CD1c-positive myeloid dendritic cell (primary cell): ENCODE measurements around the gene TPST1.
"Not testable (repeated sequence)": the region's sequence is repeated elsewhere in the genome, so short reads cannot be mapped to it uniquely, and the experiment has no call there.

Source experiments
- DNase-seq: peaks from one replicate; pipeline ENCODE4 v3.0.0-alpha.2; 2016; ENCODE audit errors: extremely low spot score

The TPST1 gene

GRCh38 chr7:66379542-66380160 is 174.5 kb downstream of the TPST1 start:
- DNase-seq: no peak

- DNase-seq: no peak
Measured at GRCh38 chr7:66380272-66380888, 175.2 kb downstream of the TPST1 start.

- peak; percentile 1 for DNase-seq
Measured at GRCh38 chr7:66382182-66382923, 177.2 kb downstream of the TPST1 start.

- not testable (repeated sequence) for DNase-seq
Measured at GRCh38 chr7:66385191-66385905, 180.2 kb downstream of the TPST1 start.

GRCh38 chr7:66395128-66395571 is 190.0 kb downstream of the TPST1 start:
- not testable (repeated sequence) for DNase-seq

- not testable (repeated sequence) for DNase-seq
Measured at GRCh38 chr7:66396052-66396451, 190.9 kb downstream of the TPST1 start.

GRCh38 chr7:66398841-66399240 is 193.7 kb downstream of the TPST1 start:
- DNase-seq: not testable (repeated sequence)

- no peak for DNase-seq
Measured at GRCh38 chr7:66399566-66399965, 194.4 kb downstream of the TPST1 start.

- DNase-seq: no peak
Measured at GRCh38 chr7:66400400-66400799, 195.3 kb downstream of the TPST1 start.

GRCh38 chr7:66401126-66401525 is 196.0 kb downstream of the TPST1 start:
- not testable (repeated sequence) for DNase-seq

- not testable (repeated sequence) for DNase-seq
Measured at GRCh38 chr7:66401932-66402331, 196.8 kb downstream of the TPST1 start.

GRCh38 chr7:66403564-66403963 is 198.4 kb downstream of the TPST1 start:
- DNase-seq: no peak

- no peak for DNase-seq
Measured at GRCh38 chr7:66409493-66409892, 204.4 kb downstream of the TPST1 start.
